HepG2 (cell line): ENCODE measurements around the gene NLRX1. TPM values are rescaled to one million over a fixed set of nuclear protein-coding genes. Genes with fewer than 3 reads are reported as not detected.

Experiments used
- ARNT2 ChIP-seq: sonication (generic); formaldehyde crosslinking; IDR thresholded peaks from 2 replicates; pipeline ENCODE4 v1.8.0; 2022; ENCODE audit warnings: mild to moderate bottlenecking, low read depth, missing genetic modification reagents, moderate library complexity
- BORCS8-MEF2B ChIP-seq: sonication (generic); formaldehyde crosslinking; IDR thresholded peaks from 2 replicates; pipeline ENCODE4 v1.8.0; 2022; ENCODE audit warnings: mild to moderate bottlenecking, missing genetic modification reagents
- ELK4 ChIP-seq: sonication (generic); formaldehyde crosslinking; IDR thresholded peaks from 2 replicates; pipeline ENCODE4 v1.9.0; 2021; ENCODE audit warnings: missing genetic modification reagents, borderline replicate concordance
- ETV5 ChIP-seq: IDR thresholded peaks from 2 replicates; pipeline ENCODE4 v1.6.1; 2018; ENCODE audit warnings: missing biosample characterization, missing genetic modification reagents, inconsistent platforms, borderline replicate concordance
- GLMP ChIP-seq: sonication (generic); formaldehyde crosslinking; IDR thresholded peaks from 2 replicates; pipeline ENCODE4 v1.9.0; 2021; ENCODE audit warnings: missing genetic modification reagents, mild to moderate bottlenecking, borderline replicate concordance
- IRX3 ChIP-seq: sonication (generic); formaldehyde crosslinking; IDR thresholded peaks from 2 replicates; pipeline ENCODE4 v1.8.1; 2023; ENCODE audit warnings: mild to moderate bottlenecking, low read depth, missing genetic modification reagents, borderline replicate concordance
- NR3C1 ChIP-seq: sonication (generic); formaldehyde crosslinking; IDR thresholded peaks from 2 replicates; pipeline ENCODE4 v1.4.0; 2020; ENCODE audit warnings: missing genetic modification reagents
- ONECUT2 ChIP-seq: sonication (generic); formaldehyde crosslinking; IDR thresholded peaks from 2 replicates; pipeline ENCODE4 v1.4.0; 2020; ENCODE audit warnings: missing genetic modification reagents
- RXRB ChIP-seq: IDR thresholded peaks from 2 replicates; pipeline ENCODE4 v1.6.1; 2016; ENCODE audit warnings: borderline replicate concordance, missing genetic modification reagents, missing compliant biosample characterization
- TCF7 ChIP-seq: sonication (generic); IDR thresholded peaks from 2 replicates; pipeline ENCODE4 v1.6.1; 2016; ENCODE audit warnings: antibody characterized with exemption, low read depth
- TFAP4 ChIP-seq: sonication (generic); IDR thresholded peaks from 2 replicates; pipeline ENCODE4 v1.6.1; 2016; ENCODE audit warnings: low read depth, borderline replicate concordance
- ZNF12 ChIP-seq: sonication (generic); formaldehyde crosslinking; IDR thresholded peaks from 2 replicates; pipeline ENCODE4 v1.5.0; 2020; ENCODE audit warnings: missing genetic modification reagents
- ZNF296 ChIP-seq: sonication (generic); formaldehyde crosslinking; conservative IDR thresholded peaks from 2 replicates; pipeline ENCODE4 v1.5.0; 2020; ENCODE audit warnings: mild to moderate bottlenecking, missing genetic modification reagents
- ZNF317 ChIP-seq: sonication (generic); formaldehyde crosslinking; IDR thresholded peaks from 2 replicates; pipeline ENCODE4 v1.5.0; 2020; ENCODE audit warnings: mild to moderate bottlenecking, missing genetic modification reagents
- ZNF326 ChIP-seq: sonication (generic); formaldehyde crosslinking; IDR thresholded peaks from 2 replicates; pipeline ENCODE4 v1.4.0; 2020; ENCODE audit warnings: missing genetic modification reagents, borderline replicate concordance
- ZNF354B ChIP-seq: sonication (generic); formaldehyde crosslinking; IDR thresholded peaks from 2 replicates; pipeline ENCODE4 v1.8.0; 2022; ENCODE audit warnings: mild to moderate bottlenecking, missing genetic modification reagents
- ZNF710 ChIP-seq: sonication (generic); formaldehyde crosslinking; IDR thresholded peaks from 2 replicates; pipeline ENCODE4 v1.5.0; 2020; ENCODE audit warnings: mild to moderate bottlenecking, missing genetic modification reagents, borderline replicate concordance
- ZSCAN25 ChIP-seq: sonication (generic); formaldehyde crosslinking; IDR thresholded peaks from 2 replicates; pipeline ENCODE4 v1.8.0; 2022; ENCODE audit warnings: mild to moderate bottlenecking, missing genetic modification reagents
- polyA plus RNA-seq, 8 experiments: library from polyadenylated mRNA; depleted of rRNA in 3 of 8; stranded (reverse) in 7 of 8; unstranded in 1 of 8; fragments of >200 nt; fragmentation: Illumina TruSeq in 4 of 8; extraction: Trizol in 4 of 8; gene quantifications; 2 replicates each; pipeline versions ENCODE4 v1.2.1 to v1.2.3, GENCODE V29; 2011 to 2016; ENCODE audit warnings: low read depth in 4 of 8, missing spikeins in 1 of 8, mixed read lengths in 1 of 8; ENCODE audit not compliant: insufficient read depth in 1 of 8
- total RNA-seq, 5 experiments: library from RNA; depleted of rRNA; stranded (reverse); fragments of >200 nt; fragmentation: Illumina TruSeq; extraction: Trizol; gene quantifications; 2 replicates each; pipeline ENCODE4 v1.2.3, GENCODE V29; 2016; ENCODE audit warnings: low read depth in 1 of 5
- TF ChIP-seq, protein P1 (sequence below): sonication (generic); formaldehyde crosslinking; IDR thresholded peaks from 2 replicates; pipeline ENCODE4 v1.9.0; 2022; ENCODE audit warnings: low read depth, missing genetic modification reagents
- TF ChIP-seq, protein P2 (sequence below): sonication (generic); formaldehyde crosslinking; IDR thresholded peaks from 2 replicates; pipeline ENCODE4 v1.4.0; 2020; ENCODE audit warnings: mild to moderate bottlenecking, low read depth, missing genetic modification reagents

Gene NLRX1
- total and polyA plus RNA-seq, 2 of the 13 experiments (the other 11 are each of a cell fraction or from before 2014, with no cell fraction given), result 8.7 to 11.0 TPM

DNA sequence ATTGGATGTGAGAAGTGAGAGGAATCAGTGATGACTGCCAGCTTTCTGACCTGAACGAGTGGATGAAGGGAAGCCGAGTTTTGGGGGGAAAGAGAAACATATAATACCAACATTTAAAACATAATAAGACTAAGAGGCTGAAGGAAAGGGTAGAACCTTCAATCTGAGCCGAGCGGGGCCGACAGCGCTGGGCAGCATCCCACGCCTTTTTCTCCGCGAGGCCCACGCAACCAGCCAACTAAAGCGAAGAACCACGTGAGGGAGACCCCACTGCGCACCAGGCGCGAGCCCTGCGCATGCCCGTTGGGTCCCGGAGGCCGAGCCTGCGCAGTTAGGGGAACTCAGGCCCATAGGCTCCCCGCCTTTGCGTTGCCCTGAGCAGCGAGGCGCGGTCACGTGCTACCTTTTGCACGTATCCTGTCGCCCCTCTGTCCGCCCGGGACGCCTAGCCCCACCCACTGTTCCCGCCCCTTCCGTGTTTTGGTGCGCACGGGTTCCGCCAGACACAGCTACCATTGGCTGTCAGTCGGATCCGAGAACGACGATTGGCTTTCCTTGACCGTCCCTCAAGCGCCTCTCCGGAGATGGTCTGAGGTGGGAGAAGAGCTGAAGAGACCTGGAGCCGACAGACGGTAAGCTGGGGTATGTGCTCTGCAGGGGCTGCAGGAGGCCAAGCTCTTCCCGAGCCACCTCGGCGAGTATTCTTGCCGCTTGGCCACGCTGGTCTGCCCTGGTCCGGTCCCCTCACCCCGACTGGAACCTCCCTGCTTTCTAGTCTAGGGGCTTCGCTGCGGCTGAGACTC lies 47.3 kb upstream of the NLRX1 start, which contains the start of gene HINFP (continued):
- TF ChIP-seq ZNF12 (no peak), ZNF296 (CRISPR knock-in tag) (no peak), ZNF326 (CRISPR knock-in tag) (no peak), ZSCAN25 (CRISPR knock-in tag) (no peak), TFAP4 (no peak; the same call in 1 of the 2 replicates), ZNF354B (CRISPR knock-in tag) (peak; percentile 76; the same call in 1 of the 2 replicates), ETV5 (CRISPR knock-in tag) (no peak; the same call in none of the 2 replicates), IRX3 (peak; percentile 90), GLMP (CRISPR knock-in tag) (no peak), TCF7 (no peak), BORCS8-MEF2B (CRISPR knock-in tag) (peak; percentile 88), ZNF317 (no peak), ZNF710 (no peak; the same call in 1 of the 2 replicates), ARNT2 (CRISPR knock-in tag) (peak; percentile 69; the same call in 1 of the 2 replicates), RXRB (CRISPR knock-in tag) (peak; percentile 36), ELK4 (CRISPR knock-in tag) (no peak), NR3C1 (CRISPR knock-in tag) (no peak), ONECUT2 (CRISPR knock-in tag) (no peak)
- TF ChIP-seq, protein P1, sequence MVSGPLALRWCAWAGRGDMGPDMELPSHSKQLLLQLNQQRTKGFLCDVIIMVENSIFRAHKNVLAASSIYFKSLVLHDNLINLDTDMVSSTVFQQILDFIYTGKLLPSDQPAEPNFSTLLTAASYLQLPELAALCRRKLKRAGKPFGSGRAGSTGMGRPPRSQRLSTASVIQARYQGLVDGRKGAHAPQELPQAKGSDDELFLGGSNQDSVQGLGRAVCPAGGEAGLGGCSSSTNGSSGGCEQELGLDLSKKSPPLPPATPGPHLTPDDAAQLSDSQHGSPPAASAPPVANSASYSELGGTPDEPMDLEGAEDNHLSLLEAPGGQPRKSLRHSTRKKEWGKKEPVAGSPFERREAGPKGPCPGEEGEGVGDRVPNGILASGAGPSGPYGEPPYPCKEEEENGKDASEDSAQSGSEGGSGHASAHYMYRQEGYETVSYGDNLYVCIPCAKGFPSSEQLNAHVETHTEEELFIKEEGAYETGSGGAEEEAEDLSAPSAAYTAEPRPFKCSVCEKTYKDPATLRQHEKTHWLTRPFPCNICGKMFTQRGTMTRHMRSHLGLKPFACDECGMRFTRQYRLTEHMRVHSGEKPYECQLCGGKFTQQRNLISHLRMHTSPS (CRISPR knock-in tag), result no peak
- TF ChIP-seq, protein P2, sequence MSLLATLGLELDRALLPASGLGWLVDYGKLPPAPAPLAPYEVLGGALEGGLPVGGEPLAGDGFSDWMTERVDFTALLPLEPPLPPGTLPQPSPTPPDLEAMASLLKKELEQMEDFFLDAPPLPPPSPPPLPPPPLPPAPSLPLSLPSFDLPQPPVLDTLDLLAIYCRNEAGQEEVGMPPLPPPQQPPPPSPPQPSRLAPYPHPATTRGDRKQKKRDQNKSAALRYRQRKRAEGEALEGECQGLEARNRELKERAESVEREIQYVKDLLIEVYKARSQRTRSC (CRISPR knock-in tag), result no peak
